NCI-H1436 (cell line): ENCODE measurements around the gene DLG2.

Experiments used
- DNase-seq: peaks from one replicate; lab custom pipeline; 2025; lab: John Stamatoyannopoulos, UW

Gene DLG2

GRCh38 chr11:84260862-84261261, 1366.3 kb downstream of the DLG2 start:
- no peak for DNase-seq

DNA sequence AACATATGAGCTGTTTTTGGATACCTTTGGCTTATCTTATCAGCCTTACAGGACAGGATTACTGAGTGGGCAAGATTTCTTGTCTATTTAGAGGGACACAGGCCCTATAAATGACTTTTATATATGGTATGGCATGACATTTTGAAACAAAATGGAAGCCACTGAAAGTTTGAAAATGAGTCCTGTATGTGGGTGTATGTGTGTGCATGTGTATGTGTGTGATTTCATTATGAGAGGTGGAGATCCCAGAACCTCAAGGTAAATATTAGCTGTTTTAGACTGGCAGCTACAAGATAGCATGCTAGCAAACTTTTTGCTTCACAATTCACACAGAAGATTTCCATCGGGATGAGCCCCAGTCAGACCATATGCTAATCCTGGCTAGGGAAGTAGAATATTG, 1370.5 kb downstream of the DLG2 start:
- no peak for DNase-seq

- DNase-seq = no peak
Observed at GRCh38 chr11:84255483-84255882, 1371.7 kb downstream of the DLG2 start.

DNA sequence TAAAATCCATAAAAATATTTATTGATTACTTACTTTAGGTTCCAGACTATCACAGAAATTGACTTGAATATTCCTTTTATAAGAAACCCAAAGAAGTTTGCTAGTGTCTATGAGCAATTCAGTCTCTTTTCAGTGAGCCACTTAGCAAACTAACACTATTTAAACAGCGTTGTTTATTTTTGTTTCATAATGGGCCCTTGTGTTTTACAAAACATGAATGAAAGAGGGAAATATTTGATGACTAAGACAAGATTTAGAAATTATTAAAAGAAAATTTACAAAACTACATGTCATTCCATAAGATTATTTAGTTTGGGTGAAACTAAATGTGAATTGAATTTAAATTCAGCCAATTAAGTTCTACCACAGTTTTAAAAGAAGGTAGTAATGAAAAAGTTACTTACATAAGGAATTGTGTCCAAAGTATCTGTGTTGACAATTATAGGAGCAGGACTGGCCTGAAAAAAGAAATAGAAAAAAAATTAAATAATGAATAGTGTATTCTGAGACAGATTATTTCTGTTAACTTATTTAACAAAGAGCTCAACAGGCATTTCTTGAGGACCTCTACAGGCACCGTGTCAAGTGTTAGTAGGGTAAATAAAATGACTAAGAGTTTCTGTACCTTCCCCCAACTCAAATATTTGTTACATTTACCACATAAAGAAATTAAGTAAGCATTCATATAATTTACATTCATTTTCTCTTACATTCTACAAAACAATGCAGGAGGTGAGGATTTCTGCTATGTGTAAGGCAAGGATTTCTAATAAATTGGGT, 1376.1 kb downstream of the DLG2 start:
- no peak for DNase-seq

DNA sequence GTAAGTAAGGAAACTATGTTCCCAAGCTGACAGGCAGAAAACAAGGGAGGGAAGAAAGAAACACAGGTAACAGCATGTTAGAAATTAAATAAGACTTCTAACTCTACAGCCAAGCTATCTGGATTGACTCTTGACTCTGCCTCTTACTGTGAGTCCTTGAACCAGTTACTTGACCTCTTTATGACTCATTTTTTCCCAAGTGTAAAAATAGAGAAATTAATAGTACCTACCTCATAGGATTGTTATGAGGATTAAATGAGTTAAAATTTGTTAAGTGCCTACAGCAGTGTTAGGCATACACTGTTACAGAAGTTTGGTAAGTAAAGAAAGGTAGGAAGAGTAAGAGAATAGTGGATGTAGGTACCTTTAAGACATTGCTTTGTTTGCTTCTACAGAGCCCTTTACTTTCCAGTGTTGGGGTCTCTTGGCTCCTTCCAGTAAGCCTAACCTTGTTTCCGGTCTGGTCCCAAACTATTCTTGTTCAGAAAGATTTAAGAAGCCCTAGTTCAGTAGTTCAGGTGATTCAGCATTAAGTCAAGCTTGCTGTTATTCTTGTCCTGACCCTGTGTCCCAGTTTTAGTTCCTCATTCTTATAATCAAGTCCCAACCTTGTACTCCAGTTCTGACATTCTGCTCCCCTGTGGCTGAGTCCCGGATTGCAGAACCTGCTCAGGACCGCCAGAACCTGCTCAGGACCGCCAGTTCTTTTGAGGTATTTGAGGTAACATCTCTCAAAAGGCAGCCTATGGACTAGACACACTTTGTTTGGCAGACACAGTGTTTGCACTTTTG, 1377.6 kb downstream of the DLG2 start:
- DNase-seq = no peak

DNA sequence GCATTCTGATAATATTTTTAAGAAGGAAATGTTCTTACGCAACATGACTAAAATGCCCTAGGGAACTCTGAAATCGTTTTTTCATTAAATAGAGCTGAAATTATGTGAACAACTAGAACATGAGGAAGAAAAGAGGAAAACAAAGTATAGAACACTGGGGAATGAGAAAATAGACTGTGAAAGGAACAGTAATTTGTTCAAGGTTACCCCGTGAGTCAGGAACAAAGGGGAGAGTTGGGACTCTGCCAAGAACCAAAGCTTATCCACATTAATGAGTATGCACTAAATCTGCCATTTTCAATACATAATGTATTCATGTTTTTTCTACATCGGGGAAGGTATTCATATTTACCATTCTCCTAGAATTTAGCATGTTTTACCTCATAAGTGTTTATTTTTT, 1379.2 kb downstream of the DLG2 start:
- peak; percentile 82 for DNase-seq

DNA sequence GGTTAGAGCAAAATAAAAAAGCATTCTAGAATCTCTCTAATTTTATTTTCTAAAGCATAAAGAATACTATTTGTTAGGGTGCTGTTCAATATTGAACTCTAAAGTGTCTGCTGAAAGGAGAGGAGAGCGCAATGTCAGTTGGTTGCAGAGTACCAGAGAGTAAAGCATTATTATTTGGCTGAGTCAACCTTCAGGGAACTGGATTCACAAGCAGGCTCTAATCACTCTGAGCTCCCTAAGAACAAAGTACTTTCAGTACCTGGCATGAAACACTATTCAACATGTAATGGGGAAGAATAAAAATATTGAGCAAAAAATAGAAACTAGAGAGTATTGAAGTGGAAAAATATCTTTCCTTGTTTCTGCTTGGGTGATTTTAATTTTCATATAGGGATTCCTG, 1380.0 kb downstream of the DLG2 start:
- DNase-seq = no peak

DNA sequence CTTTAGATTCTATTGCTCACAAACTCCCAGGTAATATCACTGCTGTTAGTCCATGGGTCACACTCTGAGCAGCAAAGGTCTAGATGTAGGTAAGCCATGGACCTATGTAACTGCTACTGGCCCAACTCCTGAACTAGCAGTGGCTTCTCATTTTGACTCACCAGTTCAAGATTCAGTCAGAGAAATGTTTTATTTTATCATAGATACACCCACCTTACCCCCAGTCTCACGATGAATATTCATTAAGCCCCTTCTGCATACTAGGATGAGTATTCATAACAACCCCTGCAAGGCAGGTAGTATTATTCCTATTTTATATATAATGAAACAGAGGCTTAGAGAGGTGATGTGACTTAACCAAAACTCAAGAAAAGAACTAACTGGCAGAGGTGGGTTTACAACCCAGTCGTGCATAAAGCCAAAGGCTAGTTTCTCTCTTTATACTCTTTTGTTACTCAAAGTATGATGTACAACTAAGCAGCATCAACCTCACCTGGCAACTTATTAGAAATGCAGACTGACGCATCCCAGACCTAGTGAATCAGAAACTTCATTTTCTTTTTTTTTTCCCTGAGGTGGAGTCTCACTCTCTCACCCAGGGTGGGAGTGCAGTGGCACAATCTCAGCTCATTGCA, 1383.4 kb downstream of the DLG2 start:
- DNase-seq = no peak

GRCh38 chr11:84241343-84242131, 1385.6 kb downstream of the DLG2 start:
- no peak for DNase-seq

GRCh38 chr11:84240847-84241246, 1386.3 kb downstream of the DLG2 start:
- DNase-seq = no peak

- DNase-seq = no peak
Observed at GRCh38 chr11:84236436-84236835, 1390.7 kb downstream of the DLG2 start.

DNA sequence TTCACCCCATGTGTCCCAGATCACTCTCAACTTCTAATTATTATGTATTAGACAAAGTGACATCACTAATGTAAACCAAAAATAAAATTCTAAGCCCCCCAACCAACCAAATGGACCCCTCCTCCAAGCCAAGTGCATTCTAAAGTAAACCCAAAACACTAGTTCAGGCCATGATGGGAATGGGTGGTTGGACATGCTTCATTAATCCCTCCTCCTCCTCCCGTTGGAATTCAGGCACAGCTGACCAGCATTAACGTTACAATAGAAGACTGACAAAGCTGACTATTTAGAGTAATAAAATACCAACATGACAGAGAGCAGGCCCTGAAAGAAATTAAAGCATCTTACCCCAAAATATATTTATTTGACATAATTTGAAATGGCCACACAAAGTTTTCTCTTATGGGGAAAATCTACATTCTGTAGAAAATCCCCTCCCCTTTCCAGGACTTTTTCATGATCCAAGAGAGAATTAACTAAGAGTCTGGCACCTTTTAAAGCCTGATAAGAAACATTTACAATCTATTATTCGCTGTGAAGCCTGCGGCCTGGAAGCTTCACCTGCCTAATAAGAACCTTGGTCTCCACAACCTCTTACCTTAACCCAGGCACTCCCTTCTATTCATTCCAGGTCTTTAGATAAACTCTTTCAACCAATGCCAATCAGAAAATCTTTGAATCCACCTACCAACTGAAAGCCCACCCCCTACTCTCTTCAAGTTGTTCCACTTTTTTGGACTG, 1392.5 kb downstream of the DLG2 start:
- DNase-seq = no peak

GRCh38 chr11:84234011-84234410, 1393.1 kb downstream of the DLG2 start:
- no peak for DNase-seq

DNA sequence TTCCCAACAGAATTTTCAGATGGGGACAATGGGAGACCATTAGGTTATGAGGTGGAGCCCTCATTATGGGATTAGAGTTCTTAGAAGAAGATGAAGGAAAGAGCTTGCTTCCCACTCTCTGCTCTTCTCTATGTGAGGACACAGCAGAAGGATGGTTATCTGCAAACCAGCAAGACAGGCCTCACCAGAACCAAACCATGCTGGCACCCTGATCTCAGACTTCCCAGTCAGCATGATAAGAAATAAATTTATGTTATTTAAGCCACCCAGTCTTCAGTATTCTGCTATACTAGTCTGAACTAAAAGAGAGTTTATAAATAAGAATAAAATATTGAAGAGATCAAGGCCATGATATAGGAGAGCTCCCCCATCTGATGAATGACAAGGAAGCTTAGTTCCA, 1394.6 kb downstream of the DLG2 start:
- no peak for DNase-seq

- DNase-seq = no peak
Observed at GRCh38 chr11:84230402-84230801, 1396.7 kb downstream of the DLG2 start.

DNA sequence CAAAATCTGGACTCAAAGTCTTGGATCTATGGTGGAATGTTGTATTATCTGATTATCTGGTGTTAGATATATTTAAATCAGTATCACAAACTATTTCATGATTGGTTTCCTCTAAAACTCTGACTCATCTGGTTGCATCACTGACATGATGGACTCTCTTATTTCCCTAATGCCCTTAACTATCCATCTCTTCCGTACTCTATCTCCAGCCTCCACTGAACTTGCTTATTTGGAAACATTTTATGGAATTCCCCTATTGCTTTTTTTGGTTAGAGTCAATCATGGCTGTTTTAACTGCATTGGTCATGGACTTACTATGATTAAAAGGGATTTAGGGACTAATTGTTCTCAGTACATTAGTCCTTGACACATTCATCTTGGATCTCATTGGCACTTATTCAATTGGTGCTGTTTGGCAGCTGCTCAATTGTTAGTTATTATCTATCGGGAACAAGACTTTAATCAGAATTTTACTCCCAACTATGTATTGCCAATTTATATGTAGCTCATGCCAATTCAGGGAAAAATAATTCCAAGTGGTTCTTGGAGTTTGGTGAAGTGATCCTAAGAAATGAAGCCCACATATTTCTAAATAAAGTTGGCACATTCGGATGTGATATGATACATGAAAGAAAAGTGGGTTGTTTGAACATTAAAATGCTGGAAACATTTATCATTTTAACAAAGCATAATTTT, 1399.0 kb downstream of the DLG2 start:
- DNase-seq = no peak

- no peak for DNase-seq
Observed at GRCh38 chr11:84224042-84224441, 1403.1 kb downstream of the DLG2 start.

DNA sequence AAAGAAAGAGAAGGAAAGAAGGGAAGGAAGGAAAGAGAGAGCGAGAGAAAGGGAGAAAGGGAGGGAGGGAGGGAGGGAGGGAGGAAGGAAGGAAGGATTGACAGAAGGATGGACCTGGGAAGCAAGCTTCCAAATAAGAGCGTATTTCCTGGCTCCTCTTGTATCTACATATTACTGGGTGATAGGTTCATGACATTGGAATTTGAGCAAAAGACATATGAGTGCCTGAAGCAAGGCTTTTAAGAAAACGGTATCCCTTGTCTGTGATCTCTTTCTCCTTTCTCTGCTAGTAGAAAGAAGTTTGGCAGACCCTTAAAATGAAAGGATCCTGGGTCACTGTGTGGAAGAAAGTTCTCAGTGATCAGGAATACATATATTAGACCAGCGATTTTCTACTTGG, 1408.8 kb downstream of the DLG2 start:
- no peak for DNase-seq

DNA sequence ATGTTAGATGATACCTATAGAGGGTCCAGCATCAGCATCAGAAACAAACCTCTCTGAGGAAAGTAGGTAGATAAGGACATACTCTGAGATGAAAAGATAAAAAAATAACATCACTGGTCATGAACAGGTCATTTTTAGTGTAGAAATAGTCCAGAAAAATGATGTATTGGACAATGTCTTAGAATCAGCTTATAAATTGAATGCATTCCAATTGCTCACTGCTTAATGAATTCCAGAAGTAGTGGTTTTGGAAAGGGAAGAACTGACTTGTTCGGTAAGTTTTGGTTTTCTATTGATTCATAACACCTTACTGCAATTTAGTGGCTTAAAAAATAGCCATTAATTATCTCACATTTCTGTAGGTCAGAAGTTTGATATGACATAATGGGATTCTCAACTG, 1411.5 kb downstream of the DLG2 start:
- DNase-seq = no peak

DNA sequence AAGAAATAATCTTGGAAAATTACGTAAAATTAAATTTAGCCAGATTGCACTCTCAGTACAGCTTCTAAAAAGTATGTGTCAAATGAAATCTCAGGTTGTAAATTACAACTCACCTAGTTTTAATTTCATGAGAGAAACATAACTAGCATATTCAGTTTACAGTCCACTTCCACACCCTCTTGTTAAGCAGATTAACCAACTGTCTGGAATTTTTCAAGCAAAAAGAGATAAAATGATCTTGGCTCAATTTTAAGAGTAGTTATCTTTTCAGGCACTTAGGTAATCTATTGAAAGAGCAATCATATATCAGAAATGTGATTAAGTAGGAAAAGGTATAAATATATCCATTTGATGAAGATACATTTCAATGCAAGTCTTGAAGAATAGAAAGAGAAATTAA, 1412.6 kb downstream of the DLG2 start:
- no peak for DNase-seq
